ENCODE measurements around the gene PFKFB4.

GRCh38 chr3:48518069-48518468, 38.5 kb downstream of the PFKFB4 start:
- TF ChIP-seq, protein P1, sequence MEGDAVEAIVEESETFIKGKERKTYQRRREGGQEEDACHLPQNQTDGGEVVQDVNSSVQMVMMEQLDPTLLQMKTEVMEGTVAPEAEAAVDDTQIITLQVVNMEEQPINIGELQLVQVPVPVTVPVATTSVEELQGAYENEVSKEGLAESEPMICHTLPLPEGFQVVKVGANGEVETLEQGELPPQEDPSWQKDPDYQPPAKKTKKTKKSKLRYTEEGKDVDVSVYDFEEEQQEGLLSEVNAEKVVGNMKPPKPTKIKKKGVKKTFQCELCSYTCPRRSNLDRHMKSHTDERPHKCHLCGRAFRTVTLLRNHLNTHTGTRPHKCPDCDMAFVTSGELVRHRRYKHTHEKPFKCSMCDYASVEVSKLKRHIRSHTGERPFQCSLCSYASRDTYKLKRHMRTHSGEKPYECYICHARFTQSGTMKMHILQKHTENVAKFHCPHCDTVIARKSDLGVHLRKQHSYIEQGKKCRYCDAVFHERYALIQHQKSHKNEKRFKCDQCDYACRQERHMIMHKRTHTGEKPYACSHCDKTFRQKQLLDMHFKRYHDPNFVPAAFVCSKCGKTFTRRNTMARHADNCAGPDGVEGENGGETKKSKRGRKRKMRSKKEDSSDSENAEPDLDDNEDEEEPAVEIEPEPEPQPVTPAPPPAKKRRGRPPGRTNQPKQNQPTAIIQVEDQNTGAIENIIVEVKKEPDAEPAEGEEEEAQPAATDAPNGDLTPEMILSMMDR (IDR thresholded peaks at IDR 0.05) = no peak
- no peak for TF ChIP-seq POLR2A (IDR thresholded peaks at IDR 0.05)
